ENCODE measurements around the gene SPRR2B. TPM values are rescaled to one million over a fixed set of nuclear protein-coding genes. Genes with fewer than 3 reads are reported as not detected.

The SPRR2B gene
- total and polyA plus RNA-seq, 2 donors (not counting 1 experiment from before 2014, with no cell fraction given): not detected

DNA sequence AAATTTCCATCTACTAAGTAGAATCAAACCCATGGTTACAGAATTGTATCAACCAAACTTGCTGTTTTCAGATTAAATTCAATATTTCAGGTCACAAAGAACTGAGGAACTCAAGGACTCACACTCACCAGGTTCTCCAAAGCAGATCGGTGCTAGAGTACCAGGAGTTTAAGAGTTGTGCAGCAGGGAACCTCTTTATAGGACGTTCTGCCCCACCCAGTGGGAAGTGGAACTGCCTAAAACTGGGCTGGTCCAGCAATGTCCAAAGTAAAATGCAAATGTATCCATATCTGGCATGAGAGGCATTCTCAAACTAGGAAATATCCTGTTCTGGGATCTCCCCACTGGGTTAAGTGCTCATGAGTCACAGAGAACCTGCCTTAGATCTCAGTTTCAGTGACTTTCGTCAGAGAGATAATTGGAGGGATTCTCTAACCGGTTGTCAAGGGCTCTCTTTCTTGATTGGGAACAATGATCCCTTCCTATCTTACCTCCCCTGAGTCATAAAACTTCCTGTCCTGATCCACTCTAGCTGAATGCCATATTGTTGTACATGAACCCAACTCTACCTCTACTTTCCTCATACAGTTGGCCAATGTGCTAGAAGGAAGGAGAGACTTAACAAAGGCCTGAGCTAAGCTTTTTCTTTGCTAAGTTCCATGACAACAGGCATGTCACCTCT is 30.3 kb downstream of the SPRR2B start, which contains the start of gene SPRR2D:
Gene SPRR2D (minus strand): TSS at position 171 of the 682 bp plus-strand sequence. CDS start 774 bp downstream, outside the sequence.
- Histone ChIP-seq H3K36me3 (ENCODE audit: control insufficient read depth, insufficient read depth, low read length) (no peaks in the 10 kb centered on the region), H3K4me3 (replicated peaks in 1 of 4; ENCODE audit: control extremely low read depth in 1 of 4, insufficient read depth in 1 of 4, low read depth in 3 of 4, low read length in 4 of 4) (no peak within 1 kb of the TSS), H3K79me2 (ENCODE audit: control insufficient read depth, insufficient read depth, low read length) (no peaks in the 10 kb centered on the region), H2AFZ (ENCODE audit: low read length) (no peak within 1 kb of the TSS), H3K9me3 (ENCODE audit: control insufficient read depth, insufficient read depth, low read depth, low read length) (no peaks in the 10 kb centered on the region), H4K20me1 (ENCODE audit: control insufficient read depth, extremely low read depth, insufficient read depth, low read length) (no peaks in the 10 kb centered on the region), H3K4me2 (ENCODE audit: extremely low read depth, insufficient read depth, low read length) (no peak within 1 kb of the TSS), H3K9ac (ENCODE audit: insufficient read depth, low read length) (no peak within 1 kb of the TSS), H3K4me1 (ENCODE audit: control insufficient read depth, extremely low read depth, insufficient read depth, low read length) (no peaks in the 10 kb centered on the region), H3K27me3 (ENCODE audit: control insufficient read depth, insufficient read depth, low read length) (no peaks in the 10 kb centered on the region), H3K27ac (ENCODE audit: insufficient read depth, low read length) (no peak within 1 kb of the TSS)
- TF ChIP-seq, protein P1, sequence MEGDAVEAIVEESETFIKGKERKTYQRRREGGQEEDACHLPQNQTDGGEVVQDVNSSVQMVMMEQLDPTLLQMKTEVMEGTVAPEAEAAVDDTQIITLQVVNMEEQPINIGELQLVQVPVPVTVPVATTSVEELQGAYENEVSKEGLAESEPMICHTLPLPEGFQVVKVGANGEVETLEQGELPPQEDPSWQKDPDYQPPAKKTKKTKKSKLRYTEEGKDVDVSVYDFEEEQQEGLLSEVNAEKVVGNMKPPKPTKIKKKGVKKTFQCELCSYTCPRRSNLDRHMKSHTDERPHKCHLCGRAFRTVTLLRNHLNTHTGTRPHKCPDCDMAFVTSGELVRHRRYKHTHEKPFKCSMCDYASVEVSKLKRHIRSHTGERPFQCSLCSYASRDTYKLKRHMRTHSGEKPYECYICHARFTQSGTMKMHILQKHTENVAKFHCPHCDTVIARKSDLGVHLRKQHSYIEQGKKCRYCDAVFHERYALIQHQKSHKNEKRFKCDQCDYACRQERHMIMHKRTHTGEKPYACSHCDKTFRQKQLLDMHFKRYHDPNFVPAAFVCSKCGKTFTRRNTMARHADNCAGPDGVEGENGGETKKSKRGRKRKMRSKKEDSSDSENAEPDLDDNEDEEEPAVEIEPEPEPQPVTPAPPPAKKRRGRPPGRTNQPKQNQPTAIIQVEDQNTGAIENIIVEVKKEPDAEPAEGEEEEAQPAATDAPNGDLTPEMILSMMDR (conservative IDR thresholded peaks at IDR 0.05 in 1 of 2, IDR thresholded peaks at IDR 0.05 in 1 of 2; ENCODE audit: low read depth in 1 of 2, low read length in 2 of 2): no peak
- TF ChIP-seq EZH2 (IDR thresholded peaks at IDR 0.05; ENCODE audit: low read length, missing control alignments): no peak
- DNase-seq (ENCODE audit: low read depth in 2 of 2): no peak

DNA sequence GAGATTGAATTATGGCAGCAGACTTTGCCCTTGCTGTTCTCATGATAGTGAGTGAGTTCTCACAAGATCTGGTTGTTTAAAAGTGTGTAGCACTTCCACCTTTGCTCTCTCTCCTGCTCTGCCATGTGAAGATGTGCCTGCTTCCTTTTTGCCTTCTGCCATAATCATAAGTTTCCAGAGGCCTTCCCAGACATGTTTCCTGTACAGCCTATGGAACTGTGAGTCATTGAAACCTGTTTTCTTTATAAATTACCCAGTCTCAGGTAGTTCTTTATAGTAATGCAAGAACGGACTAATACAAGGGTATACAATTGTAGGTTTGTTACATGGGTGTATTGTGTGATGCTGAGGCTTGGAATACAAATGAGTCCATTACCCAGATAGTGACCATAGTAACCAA is 36.2 kb downstream of the SPRR2B start:
- Histone ChIP-seq H3K4me3 (replicated peaks in 1 of 4; ENCODE audit: control extremely low read depth in 1 of 4, insufficient read depth in 1 of 4, low read depth in 3 of 4, low read length in 4 of 4) (no peak overlapping the region), H3K79me2 (ENCODE audit: control insufficient read depth, insufficient read depth, low read length) (no peaks in the 10 kb centered on the region), H3K9ac (ENCODE audit: insufficient read depth, low read length) (no peak overlapping the region), H2AFZ (ENCODE audit: low read length) (no peak overlapping the region), H3K27me3 (ENCODE audit: control insufficient read depth, insufficient read depth, low read length) (no peaks in the 10 kb centered on the region), H4K20me1 (ENCODE audit: control insufficient read depth, extremely low read depth, insufficient read depth, low read length) (no peaks in the 10 kb centered on the region), H3K36me3 (ENCODE audit: control insufficient read depth, insufficient read depth, low read length) (no peaks in the 10 kb centered on the region), H3K9me3 (ENCODE audit: control insufficient read depth, insufficient read depth, low read depth, low read length) (no peaks in the 10 kb centered on the region), H3K4me2 (ENCODE audit: extremely low read depth, insufficient read depth, low read length) (no peak overlapping the region), H3K27ac (ENCODE audit: insufficient read depth, low read length) (no peak overlapping the region), H3K4me1 (ENCODE audit: control insufficient read depth, extremely low read depth, insufficient read depth, low read length) (no peaks in the 10 kb centered on the region)
- DNase-seq (ENCODE audit: low read depth in 2 of 2): no peak
- TF ChIP-seq EZH2 (IDR thresholded peaks at IDR 0.05; ENCODE audit: low read length, missing control alignments): no peak
- TF ChIP-seq, protein P1 (conservative IDR thresholded peaks at IDR 0.05 in 1 of 2, IDR thresholded peaks at IDR 0.05 in 1 of 2; ENCODE audit: low read depth in 1 of 2, low read length in 2 of 2): no peak

DNA sequence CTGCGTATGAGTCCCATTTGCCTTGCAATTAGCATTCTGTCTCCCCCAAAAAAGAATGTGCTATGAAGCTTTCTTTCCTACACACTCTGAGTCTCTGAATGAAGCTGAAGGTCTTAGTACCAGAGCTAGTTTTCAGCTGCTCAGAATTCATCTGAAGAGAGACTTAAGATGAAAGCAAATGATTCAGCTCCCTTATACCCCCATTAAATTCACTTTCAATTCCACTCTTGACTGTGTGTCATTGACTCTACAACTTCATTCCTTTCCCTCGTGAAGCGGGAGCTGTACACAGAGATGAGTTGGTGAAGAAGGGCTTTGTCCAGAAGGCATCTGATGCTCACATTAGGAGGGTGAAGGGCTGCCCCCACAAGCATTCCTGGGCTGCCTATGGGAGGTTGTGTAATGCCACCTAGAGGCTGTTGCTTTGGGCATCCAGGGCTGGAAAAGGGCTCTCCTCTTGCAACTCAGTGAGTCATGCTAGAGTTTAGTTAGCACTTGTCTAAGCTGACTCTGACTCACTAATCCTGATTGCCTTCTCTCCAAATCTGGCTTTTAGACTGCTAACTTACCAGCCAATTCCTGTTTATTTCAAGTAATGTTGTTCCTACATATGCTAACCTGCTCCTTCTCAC is 38.6 kb downstream of the SPRR2B start:
- no peaks in the 10 kb centered on the region for H3K27me3 ChIP-seq (ENCODE audit: control insufficient read depth, insufficient read depth, low read length)
- H2AFZ ChIP-seq (ENCODE audit: low read length): no peak overlapping the region
- no peaks in the 10 kb centered on the region for H3K36me3 ChIP-seq (ENCODE audit: control insufficient read depth, insufficient read depth, low read length)
- H3K79me2 ChIP-seq (ENCODE audit: control insufficient read depth, insufficient read depth, low read length): no peaks in the 10 kb centered on the region
- no peak overlapping the region for H3K27ac ChIP-seq (ENCODE audit: insufficient read depth, low read length)
- H4K20me1 ChIP-seq (ENCODE audit: control insufficient read depth, extremely low read depth, insufficient read depth, low read length): no peaks in the 10 kb centered on the region
- TF ChIP-seq EZH2 (IDR thresholded peaks at IDR 0.05; ENCODE audit: low read length, missing control alignments): no peak
- TF ChIP-seq, protein P1 (conservative IDR thresholded peaks at IDR 0.05 in 1 of 2, IDR thresholded peaks at IDR 0.05 in 1 of 2; ENCODE audit: low read depth in 1 of 2, low read length in 2 of 2): peak in 1 of 2 donors; percentile 19
- no peak overlapping the region for H3K4me2 ChIP-seq (ENCODE audit: extremely low read depth, insufficient read depth, low read length)
- H3K9me3 ChIP-seq (ENCODE audit: control insufficient read depth, insufficient read depth, low read depth, low read length): no peaks in the 10 kb centered on the region
- peak; percentile 17 to 59 for DNase-seq (ENCODE audit: low read depth in 2 of 2)
- H3K9ac ChIP-seq (ENCODE audit: insufficient read depth, low read length): no peak overlapping the region
- no peak overlapping the region for H3K4me3 ChIP-seq (replicated peaks in 1 of 4; ENCODE audit: control extremely low read depth in 1 of 4, insufficient read depth in 1 of 4, low read depth in 3 of 4, low read length in 4 of 4)
- H3K4me1 ChIP-seq (ENCODE audit: control insufficient read depth, extremely low read depth, insufficient read depth, low read length): no peaks in the 10 kb centered on the region
